Measurements from ENCODE around the gene MOCS2. TPM values are rescaled to one million over a fixed set of nuclear protein-coding genes. Genes with fewer than 3 reads are reported as not detected.

The MOCS2 gene
- total and polyA plus RNA-seq, 8 donors: 11.4 to 37.6 (median 18.3) TPM

GRCh38 chr5:53095931-53096525, 13.5 kb downstream of the MOCS2 start:
- peak in 3 of 6 donors; percentile 18 to 68 (median 38) for DNase-seq
- intact Hi-C loops (cut with DNase I): loop anchor here in 1 of 3 donors (5.0 kb wide), 1 partner anchor 149 kb away; no protein-coding TSS in a partner anchor
- H3K4me1 ChIP-seq: no peaks in the 10 kb centered on the region
- no peaks in the 10 kb centered on the region for H3K27me3 ChIP-seq
- no peak overlapping the region for H3K4me3 ChIP-seq
- peak; percentile 88 for FAIRE-seq
- no peak overlapping the region for H3K27ac ChIP-seq
- no peaks in the 10 kb centered on the region for H3K9me3 ChIP-seq
- 5 to 11% methylated on average over 3 of the region's 3 CpGs for WGBS, 2 donors
- TF ChIP-seq, protein P1, sequence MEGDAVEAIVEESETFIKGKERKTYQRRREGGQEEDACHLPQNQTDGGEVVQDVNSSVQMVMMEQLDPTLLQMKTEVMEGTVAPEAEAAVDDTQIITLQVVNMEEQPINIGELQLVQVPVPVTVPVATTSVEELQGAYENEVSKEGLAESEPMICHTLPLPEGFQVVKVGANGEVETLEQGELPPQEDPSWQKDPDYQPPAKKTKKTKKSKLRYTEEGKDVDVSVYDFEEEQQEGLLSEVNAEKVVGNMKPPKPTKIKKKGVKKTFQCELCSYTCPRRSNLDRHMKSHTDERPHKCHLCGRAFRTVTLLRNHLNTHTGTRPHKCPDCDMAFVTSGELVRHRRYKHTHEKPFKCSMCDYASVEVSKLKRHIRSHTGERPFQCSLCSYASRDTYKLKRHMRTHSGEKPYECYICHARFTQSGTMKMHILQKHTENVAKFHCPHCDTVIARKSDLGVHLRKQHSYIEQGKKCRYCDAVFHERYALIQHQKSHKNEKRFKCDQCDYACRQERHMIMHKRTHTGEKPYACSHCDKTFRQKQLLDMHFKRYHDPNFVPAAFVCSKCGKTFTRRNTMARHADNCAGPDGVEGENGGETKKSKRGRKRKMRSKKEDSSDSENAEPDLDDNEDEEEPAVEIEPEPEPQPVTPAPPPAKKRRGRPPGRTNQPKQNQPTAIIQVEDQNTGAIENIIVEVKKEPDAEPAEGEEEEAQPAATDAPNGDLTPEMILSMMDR (IDR thresholded peaks at IDR 0.05): peak; percentile 76 to 84 (median 82)
- peak; percentile 56 to 96 (median 89) for ATAC-seq
- peaks cover 0 to 12% (median 7%) of the 10 kb centered on the region in 3 donors for H3K36me3 ChIP-seq

DNA sequence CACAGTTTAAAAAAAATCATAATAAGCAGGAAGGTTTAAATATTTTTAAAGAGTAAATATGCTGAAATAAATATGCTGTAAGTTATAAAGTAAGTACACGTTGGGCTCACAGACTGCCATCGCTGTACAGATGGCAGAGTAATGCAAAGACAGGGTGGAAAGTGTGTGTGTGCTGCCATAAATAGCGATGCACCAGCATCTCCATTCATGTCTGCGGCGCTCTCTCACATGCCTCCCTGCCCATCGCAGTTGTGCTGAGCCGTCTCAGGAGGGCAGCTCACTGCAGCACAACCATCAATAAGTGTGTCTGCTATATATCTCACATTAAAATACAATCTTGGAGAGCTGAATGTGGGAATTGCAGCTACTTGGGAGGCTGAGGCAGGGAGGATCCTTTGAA, 14.3 kb downstream of the MOCS2 start:
- H3K36me3 ChIP-seq: peaks cover 0 to 11% (median 7%) of the 10 kb centered on the region in 3 donors
- WGBS, 2 donors: 81 to 85% methylated on average over 7 of the region's 7 CpGs
- peak in 1 of 6 donors; percentile 15 for DNase-seq
- intact Hi-C loops (cut with DNase I): loop anchor here in 1 of 3 donors (5.0 kb wide), 1 partner anchor 148 kb away; no protein-coding TSS in a partner anchor
- TF ChIP-seq, protein P1 (IDR thresholded peaks at IDR 0.05): no peak
- H3K27ac ChIP-seq: no peak overlapping the region
- no peaks in the 10 kb centered on the region for H3K4me1 ChIP-seq
- no peaks in the 10 kb centered on the region for H3K9me3 ChIP-seq
- H3K27me3 ChIP-seq: no peaks in the 10 kb centered on the region
- ATAC-seq: no peak
- no peak for FAIRE-seq
- no peak overlapping the region for H3K4me3 ChIP-seq

GRCh38 chr5:53092242-53092641, 17.3 kb downstream of the MOCS2 start:
- H3K9me3 ChIP-seq: no peaks in the 10 kb centered on the region
- H3K4me1 ChIP-seq: no peaks in the 10 kb centered on the region
- FAIRE-seq (no peak), ATAC-seq (peak in 2 of 4 donors; percentile 23 to 25), DNase-seq (no peak)
- no peaks in the 10 kb centered on the region for H3K36me3 ChIP-seq
- intact Hi-C loops (cut with DNase I): no loop called here
- 27% methylated on average over 2 of the region's 2 CpGs for WGBS, 2 donors
- H3K27ac ChIP-seq: no peak overlapping the region
- TF ChIP-seq, protein P1 (IDR thresholded peaks at IDR 0.05): no peak
- no peaks in the 10 kb centered on the region for H3K27me3 ChIP-seq
- no peak overlapping the region for H3K4me3 ChIP-seq

DNA sequence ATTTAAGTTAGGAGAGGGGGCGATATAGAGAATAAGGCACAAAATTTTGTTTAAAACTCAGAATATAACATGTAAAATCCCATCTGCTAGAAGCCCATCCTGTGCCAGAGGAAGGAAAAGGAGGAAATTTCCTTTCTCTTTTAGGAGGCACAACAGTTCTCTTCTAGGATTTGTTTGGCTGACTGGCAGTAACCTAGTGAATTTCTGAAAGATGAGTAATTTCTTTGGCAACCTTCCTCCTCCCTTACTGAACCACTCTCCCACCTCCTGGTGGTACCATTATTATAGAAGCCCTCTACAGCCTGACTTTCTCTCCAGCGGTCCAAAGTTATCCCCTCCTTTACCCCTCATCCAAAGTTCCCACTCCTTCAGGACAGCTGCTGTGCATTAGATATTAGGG, 18.3 kb downstream of the MOCS2 start:
- TF ChIP-seq, protein P1 (IDR thresholded peaks at IDR 0.05): no peak
- no peak overlapping the region for H3K27ac ChIP-seq
- no peaks in the 10 kb centered on the region for H3K9me3 ChIP-seq
- H3K4me3 ChIP-seq: no peak overlapping the region
- no peaks in the 10 kb centered on the region for H3K4me1 ChIP-seq
- H3K27me3 ChIP-seq: no peaks in the 10 kb centered on the region
- WGBS, 2 donors: 84 to 88% methylated on average over 2 of the region's 2 CpGs
- no peaks in the 10 kb centered on the region for H3K36me3 ChIP-seq
- peak in 1 of 4 donors; percentile 29 for ATAC-seq
- no peak for FAIRE-seq
- intact Hi-C loops (cut with DNase I): no loop called here
- no peak for DNase-seq

DNA sequence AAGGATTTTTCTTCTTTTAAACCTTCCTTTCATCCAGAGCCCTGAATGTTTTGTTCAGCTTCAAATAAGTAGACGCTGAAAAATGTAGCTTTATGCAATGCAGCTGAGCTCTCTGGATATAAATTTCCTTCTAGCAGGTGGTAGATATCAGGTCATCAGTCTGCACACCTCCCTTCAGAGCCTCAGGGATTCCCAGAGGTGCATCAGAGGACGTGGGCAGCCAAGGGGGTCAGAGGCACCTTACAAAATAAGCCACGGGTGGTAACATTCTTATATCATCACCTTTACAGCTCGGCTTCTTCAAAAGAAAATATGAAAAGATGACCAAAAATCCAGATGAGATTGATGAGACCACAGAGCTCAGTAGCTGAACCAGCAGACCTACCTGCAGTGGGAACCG, 19.3 kb downstream of the MOCS2 start:
- Histone ChIP-seq H3K9me3 (no peaks in the 10 kb centered on the region), H3K4me1 (no peaks in the 10 kb centered on the region), H3K4me3 (no peak overlapping the region), H3K36me3 (no peaks in the 10 kb centered on the region), H3K27me3 (no peaks in the 10 kb centered on the region), H3K27ac (no peak overlapping the region)
- ATAC-seq (no peak), FAIRE-seq (no peak), DNase-seq (no peak)
- WGBS, 2 donors: 77 to 86% methylated on average over 5 of the region's 5 CpGs
- TF ChIP-seq, protein P1 (IDR thresholded peaks at IDR 0.05): no peak
- intact Hi-C loops (cut with DNase I): no loop called here

Measured in pancreas (tissue), 10 donors.